HepG2 (cell line): ENCODE results near the gene OTOP1. TPM values are rescaled to one million over a fixed set of nuclear protein-coding genes. Genes with fewer than 3 reads are reported as not detected.

Experiments used
- CREB1 ChIP-seq, 2 experiments: fragments of 450-650 bp in 1 of 2; IDR thresholded peaks; 2 replicates each; pipeline ENCODE4 v1.6.1; 2016 to 2017; ENCODE audit warnings: control low read depth in 1 of 2, mild to moderate bottlenecking in 1 of 2, missing compliant biosample characterization in 1 of 2, missing genetic modification characterization in 1 of 2
- GRHL1 ChIP-seq: sonication (generic); formaldehyde crosslinking; conservative IDR thresholded peaks from 2 replicates; pipeline ENCODE4 v1.8.0; 2022; ENCODE audit warnings: missing genetic modification reagents
- HNF1B ChIP-seq: sonication (generic); formaldehyde crosslinking; IDR thresholded peaks from 2 replicates; pipeline ENCODE4 v1.5.1; 2020; ENCODE audit warnings: mild to moderate bottlenecking, moderate library complexity, missing genetic modification reagents
- MATR3 ChIP-seq: sonication (generic); formaldehyde crosslinking; IDR thresholded peaks from 2 replicates; pipeline ENCODE4 v1.4.0; 2020; ENCODE audit warnings: missing genetic modification reagents
- MBNL3 ChIP-seq: fragments of 250-450 bp; sonication (Bioruptor Pico); conservative IDR thresholded peaks from 2 replicates; pipeline ENCODE4 v1.8.0; 2022; ENCODE audit warnings: mild to moderate bottlenecking, inconsistent platforms
- MTERF4 ChIP-seq: sonication (generic); formaldehyde crosslinking; IDR thresholded peaks from 2 replicates; pipeline ENCODE4 v1.8.0; 2023; ENCODE audit warnings: mild to moderate bottlenecking, missing genetic modification reagents
- MYNN ChIP-seq: sonication (generic); formaldehyde crosslinking; IDR thresholded peaks from 2 replicates; pipeline ENCODE4 v1.4.0; 2020; ENCODE audit warnings: mild to moderate bottlenecking, low read depth, missing genetic modification reagents
- NFYC ChIP-seq: IDR thresholded peaks from 2 replicates; pipeline ENCODE4 v1.6.1; 2016; ENCODE audit warnings: missing genetic modification reagents, missing compliant biosample characterization
- POLR2AphosphoS2 ChIP-seq: IDR thresholded peaks from 2 replicates; pipeline ENCODE4 v1.6.1; 2011; ENCODE audit warnings: low read depth, low read length, improper control_type of control experiment
- PRPF4 ChIP-seq: fragments of 200-400 bp; formaldehyde crosslinking; IDR thresholded peaks from 2 replicates; pipeline ENCODE4 v1.6.1; 2016; ENCODE audit warnings: low read length, low read depth; ENCODE audit not compliant: poor library complexity, severe bottlenecking
- RAD51 ChIP-seq: fragments of 450-650 bp; IDR thresholded peaks from 2 replicates; pipeline ENCODE4 v1.6.1; 2016; ENCODE audit warnings: borderline replicate concordance
- RBFOX2 ChIP-seq: fragments of 200-400 bp; formaldehyde crosslinking; IDR thresholded peaks from 2 replicates; pipeline ENCODE4 v1.6.1; 2017; ENCODE audit warnings: low read depth, mild to moderate bottlenecking, low read length
- RBM22 ChIP-seq: fragments of 200-400 bp; formaldehyde crosslinking; optimal IDR thresholded peaks from 2 replicates; pipeline ENCODE3; 2017; ENCODE audit warnings: mild to moderate bottlenecking, low read length, moderate library complexity
- RFXANK ChIP-seq: IDR thresholded peaks from 2 replicates; pipeline ENCODE4 v1.6.1; 2016
- SP5 ChIP-seq: IDR thresholded peaks from 2 replicates; pipeline ENCODE4 v1.6.1; 2016; ENCODE audit warnings: low read depth, borderline replicate concordance
- SRSF1 ChIP-seq: fragments of 200-400 bp; formaldehyde crosslinking; optimal IDR thresholded peaks from 2 replicates; pipeline ENCODE3; 2017; ENCODE audit warnings: mild to moderate bottlenecking, low read depth, low read length, moderate library complexity
- STAT6 ChIP-seq: sonication (generic); formaldehyde crosslinking; IDR thresholded peaks from 2 replicates; pipeline ENCODE4 v1.4.0; 2020; ENCODE audit warnings: missing genetic modification reagents, mild to moderate bottlenecking, borderline replicate concordance
- THYN1 ChIP-seq: sonication (generic); formaldehyde crosslinking; IDR thresholded peaks from 2 replicates; pipeline ENCODE4 v1.8.1; 2023; ENCODE audit warnings: low read depth, mild to moderate bottlenecking, moderate library complexity, missing genetic modification reagents, borderline replicate concordance
- ZMAT5 ChIP-seq: sonication (generic); formaldehyde crosslinking; IDR thresholded peaks from 2 replicates; pipeline ENCODE4 v1.5.0; 2020; ENCODE audit warnings: mild to moderate bottlenecking, low read depth, missing genetic modification reagents, borderline replicate concordance
- ZNF331 ChIP-seq: sonication (generic); formaldehyde crosslinking; IDR thresholded peaks from 2 replicates; pipeline ENCODE4 v1.4.0; 2020; ENCODE audit warnings: missing genetic modification reagents
- ZNF446 ChIP-seq: sonication (generic); formaldehyde crosslinking; IDR thresholded peaks from 2 replicates; pipeline ENCODE4 v1.5.0; 2020; ENCODE audit warnings: mild to moderate bottlenecking, missing genetic modification reagents
- ZNF484 ChIP-seq: sonication (generic); formaldehyde crosslinking; IDR thresholded peaks from 2 replicates; pipeline ENCODE4 v1.5.1; 2020; ENCODE audit warnings: mild to moderate bottlenecking, low read depth, missing genetic modification reagents, borderline replicate concordance
- ZNF605 ChIP-seq: sonication (generic); formaldehyde crosslinking; IDR thresholded peaks from 2 replicates; pipeline ENCODE4 v1.8.0; 2022; ENCODE audit warnings: mild to moderate bottlenecking, missing genetic modification reagents
- polyA plus RNA-seq, 8 experiments: library from polyadenylated mRNA; depleted of rRNA in 3 of 8; stranded (reverse) in 7 of 8; unstranded in 1 of 8; fragments of >200 nt; fragmentation: Illumina TruSeq in 4 of 8; extraction: Trizol in 4 of 8; gene quantifications; 2 replicates each; pipeline versions ENCODE4 v1.2.1 to v1.2.3, GENCODE V29; 2011 to 2016; ENCODE audit warnings: low read depth in 4 of 8, missing spikeins in 1 of 8, mixed read lengths in 1 of 8; ENCODE audit not compliant: insufficient read depth in 1 of 8
- total RNA-seq, 5 experiments: library from RNA; depleted of rRNA; stranded (reverse); fragments of >200 nt; fragmentation: Illumina TruSeq; extraction: Trizol; gene quantifications; 2 replicates each; pipeline ENCODE4 v1.2.3, GENCODE V29; 2016; ENCODE audit warnings: low read depth in 1 of 5

Gene OTOP1
- total and polyA plus RNA-seq, 2 of the 13 experiments (the other 11 are each of a cell fraction or from before 2014, with no cell fraction given): not detected

- TF ChIP-seq STAT6 (CRISPR knock-in tag): no peak
- no peak for TF ChIP-seq MTERF4 (CRISPR knock-in tag)
- no peak for TF ChIP-seq RFXANK (CRISPR knock-in tag)
- no peak for TF ChIP-seq MYNN (CRISPR knock-in tag)
- TF ChIP-seq POLR2AphosphoS2: no peak
- TF ChIP-seq ZNF484 (CRISPR knock-in tag): no peak
- no peak for TF ChIP-seq CREB1 (IDR thresholded peaks at IDR 0.05)
- TF ChIP-seq CREB1 (CRISPR knock-in tag; IDR thresholded peaks at IDR 0.05): no peak
- TF ChIP-seq THYN1 (CRISPR knock-in tag): no peak
- no peak for TF ChIP-seq SP5 (CRISPR knock-in tag)
- no peak for TF ChIP-seq MBNL3
- TF ChIP-seq SRSF1: no peak
- no peak for TF ChIP-seq RAD51
- no peak for TF ChIP-seq MATR3
- TF ChIP-seq RBM22: no peak
- TF ChIP-seq HNF1B: peak; percentile 60; the same call in 1 of the 2 replicates
- TF ChIP-seq PRPF4: no peak
- TF ChIP-seq ZNF605 (CRISPR knock-in tag): no peak
- TF ChIP-seq RBFOX2: no peak
- no peak for TF ChIP-seq GRHL1 (CRISPR knock-in tag)
- no peak for TF ChIP-seq ZNF446
- no peak for TF ChIP-seq NFYC (CRISPR knock-in tag)
- no peak for TF ChIP-seq ZMAT5 (CRISPR knock-in tag)
- TF ChIP-seq ZNF331 (CRISPR knock-in tag): peak; percentile 15; the same call in 1 of the 2 replicates
These were observed 43.7 kb downstream of the OTOP1 start (continued) for GRCh38 chr4:4182835-4183568.
